ENCODE results near the gene CTCFL.
A peak's percentile ranks its signal among the peaks of the same experiment; 100 is the strongest.
"Not testable (repeated sequence)": the region's sequence is repeated elsewhere in the genome, so short reads cannot be mapped to it uniquely, and the experiment has no call there.

The CTCFL gene

DNA sequence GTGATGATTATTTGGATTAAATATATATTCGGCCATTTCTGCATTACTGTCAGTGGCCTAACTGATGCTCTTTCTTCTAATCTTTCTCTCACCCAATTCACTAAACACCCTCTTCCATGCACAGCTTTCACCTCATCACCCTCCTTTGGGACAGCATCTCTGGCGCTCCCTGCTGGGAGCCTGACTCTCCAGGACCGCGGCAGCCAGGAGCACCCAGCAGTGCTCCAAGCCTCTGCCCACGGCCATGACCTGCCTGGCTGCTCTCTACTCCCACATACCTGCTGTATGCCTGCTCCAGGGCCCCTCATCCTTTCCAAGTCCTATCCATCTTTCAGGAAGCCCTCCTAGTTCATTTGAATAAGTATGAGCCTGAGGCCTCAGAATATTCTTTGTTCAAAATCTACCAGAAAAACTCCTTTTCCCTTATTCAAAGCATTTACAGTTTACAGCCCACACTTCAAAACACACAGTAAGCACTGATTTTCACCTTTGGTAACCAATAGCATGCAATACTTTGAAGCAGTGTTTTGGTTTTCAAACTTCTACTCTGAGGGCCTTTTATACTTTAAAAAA, 15.2 kb downstream of the CTCFL start:
- DNase-seq, result no peak

- DNase-seq, result no peak
These were observed 16.1 kb downstream of the CTCFL start for GRCh38 chr20:57508831-57509230.

DNA sequence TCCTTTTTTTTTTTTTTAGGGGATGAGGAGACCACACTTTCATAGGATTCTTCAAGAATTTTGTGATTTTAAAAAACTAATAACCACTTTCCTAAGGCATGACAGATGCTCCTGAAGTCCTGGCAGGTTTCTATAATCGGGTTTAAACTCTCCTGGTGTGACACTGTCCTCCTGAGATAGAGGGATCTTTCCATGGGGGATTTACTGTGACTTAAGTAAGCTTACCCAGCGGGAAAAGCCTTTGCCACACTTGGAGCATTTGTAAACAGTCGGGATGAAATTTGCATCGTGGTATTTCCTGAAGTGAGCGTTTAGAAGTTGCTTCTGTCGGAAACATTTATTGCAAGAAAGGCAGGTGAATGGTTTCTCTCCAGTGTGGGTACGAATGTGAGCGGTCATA, 16.6 kb downstream of the CTCFL start:
- no peak for DNase-seq

- peak in 10 of 51 donors; percentile 10 to 28 (median 16) for DNase-seq
These were observed 17.5 kb downstream of the CTCFL start for GRCh38 chr20:57507477-57507876.

DNA sequence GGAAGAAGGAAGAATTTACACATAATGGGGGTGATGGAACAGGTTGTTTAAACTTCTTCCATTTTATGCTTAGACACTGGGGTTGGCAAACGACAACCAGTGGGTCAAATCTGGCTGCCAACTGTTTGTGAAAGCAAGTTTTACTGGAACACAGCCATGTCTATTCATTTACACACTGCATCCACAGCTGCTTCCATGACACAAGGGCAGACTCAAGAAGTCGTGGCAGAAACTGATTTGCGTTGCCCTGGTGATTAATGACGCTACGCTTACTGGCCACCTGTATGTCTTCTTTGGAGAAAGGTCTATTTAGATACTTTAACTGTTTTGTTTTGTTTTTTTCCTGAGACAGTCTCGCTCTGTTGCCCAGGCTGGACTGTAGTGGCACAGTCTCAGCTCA, 19.0 kb downstream of the CTCFL start:
- no peak for DNase-seq

DNA sequence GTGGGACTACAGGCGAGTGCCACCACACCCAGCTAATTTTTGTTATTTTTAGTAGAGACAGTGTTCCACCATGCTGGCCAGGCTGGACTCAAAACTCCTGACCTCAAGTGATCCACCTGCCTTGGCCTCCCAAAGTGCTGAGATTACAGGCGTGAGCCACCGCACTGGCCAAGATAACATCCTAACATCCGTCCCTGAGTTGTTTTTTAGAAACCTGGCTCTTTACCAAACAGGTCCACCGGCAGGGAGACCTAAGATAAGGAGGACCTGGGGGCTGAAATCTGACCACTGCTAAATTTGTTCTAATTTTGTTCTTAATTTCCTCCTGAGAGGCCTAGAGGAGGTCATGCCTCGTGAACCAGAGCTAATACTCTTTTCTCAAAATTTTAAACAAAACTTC, 20.5 kb downstream of the CTCFL start:
- DNase-seq, result no peak

GRCh38 chr20:57503035-57503658, 21.8 kb downstream of the CTCFL start:
- peak in 3 of 51 donors; percentile 5 to 13 (median 11) for DNase-seq

- DNase-seq, result no peak
These were observed 22.6 kb downstream of the CTCFL start for GRCh38 chr20:57502336-57502700.

- DNase-seq, result no peak
These were observed 23.2 kb downstream of the CTCFL start for GRCh38 chr20:57501461-57502335.

DNA sequence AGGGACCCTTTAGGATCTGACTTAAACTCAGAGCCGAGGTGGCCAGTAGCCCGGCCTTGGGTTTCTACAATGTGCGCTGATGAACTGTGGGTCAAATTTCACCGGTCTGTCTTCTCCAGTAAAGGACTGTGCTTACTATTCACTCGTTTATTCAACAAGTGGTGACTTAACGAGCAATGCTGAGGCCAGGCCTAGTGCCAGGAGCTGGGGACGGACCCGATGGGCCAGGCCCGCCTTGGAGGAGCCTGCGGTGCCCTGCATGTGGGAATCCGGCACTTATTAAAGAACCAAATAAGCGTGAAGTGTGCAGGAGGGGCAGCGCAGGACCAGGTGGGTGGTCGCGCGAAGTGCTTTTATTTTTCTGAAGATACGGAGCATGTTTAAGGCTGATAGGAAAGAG, 24.0 kb downstream of the CTCFL start:
- no peak for DNase-seq

DNA sequence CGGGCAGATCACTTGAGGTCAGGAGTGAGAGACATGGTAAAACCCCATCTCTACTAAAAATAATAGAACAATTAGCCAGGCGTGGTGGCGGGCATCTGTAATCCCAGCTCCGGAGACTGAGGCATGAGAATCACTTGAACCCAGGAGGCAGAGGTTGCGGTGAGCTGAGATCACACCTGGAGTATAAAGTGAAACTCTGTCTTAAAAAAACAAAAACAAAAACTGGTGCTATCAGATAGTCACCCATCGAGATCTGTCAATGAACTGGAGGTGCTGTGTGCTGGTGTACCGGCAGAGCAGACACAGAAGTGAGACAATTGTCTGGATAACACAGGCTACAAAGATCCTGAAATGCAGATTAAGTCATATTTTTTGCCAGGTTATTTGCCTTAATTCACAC, 24.7 kb downstream of the CTCFL start:
- DNase-seq, result no peak

DNA sequence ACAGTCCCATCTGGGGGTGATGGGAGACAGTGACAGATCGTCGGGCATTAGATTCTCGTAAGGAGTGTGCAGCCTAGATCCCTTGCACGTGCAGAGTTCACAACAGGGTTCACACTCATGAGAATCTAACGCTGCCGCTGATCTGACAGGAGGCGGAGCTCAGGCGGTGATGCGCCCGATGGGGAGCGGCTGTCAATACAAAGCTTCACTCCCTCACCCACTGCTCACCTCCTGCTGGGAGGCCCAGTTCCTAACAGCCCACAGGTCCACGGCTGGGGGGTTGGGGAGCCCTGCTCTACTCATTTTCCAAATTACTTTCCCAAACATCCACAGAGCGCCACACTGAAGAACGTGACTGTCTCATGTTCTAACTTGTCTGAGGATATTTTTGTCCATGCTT, 25.3 kb downstream of the CTCFL start:
- no peak for DNase-seq

DNA sequence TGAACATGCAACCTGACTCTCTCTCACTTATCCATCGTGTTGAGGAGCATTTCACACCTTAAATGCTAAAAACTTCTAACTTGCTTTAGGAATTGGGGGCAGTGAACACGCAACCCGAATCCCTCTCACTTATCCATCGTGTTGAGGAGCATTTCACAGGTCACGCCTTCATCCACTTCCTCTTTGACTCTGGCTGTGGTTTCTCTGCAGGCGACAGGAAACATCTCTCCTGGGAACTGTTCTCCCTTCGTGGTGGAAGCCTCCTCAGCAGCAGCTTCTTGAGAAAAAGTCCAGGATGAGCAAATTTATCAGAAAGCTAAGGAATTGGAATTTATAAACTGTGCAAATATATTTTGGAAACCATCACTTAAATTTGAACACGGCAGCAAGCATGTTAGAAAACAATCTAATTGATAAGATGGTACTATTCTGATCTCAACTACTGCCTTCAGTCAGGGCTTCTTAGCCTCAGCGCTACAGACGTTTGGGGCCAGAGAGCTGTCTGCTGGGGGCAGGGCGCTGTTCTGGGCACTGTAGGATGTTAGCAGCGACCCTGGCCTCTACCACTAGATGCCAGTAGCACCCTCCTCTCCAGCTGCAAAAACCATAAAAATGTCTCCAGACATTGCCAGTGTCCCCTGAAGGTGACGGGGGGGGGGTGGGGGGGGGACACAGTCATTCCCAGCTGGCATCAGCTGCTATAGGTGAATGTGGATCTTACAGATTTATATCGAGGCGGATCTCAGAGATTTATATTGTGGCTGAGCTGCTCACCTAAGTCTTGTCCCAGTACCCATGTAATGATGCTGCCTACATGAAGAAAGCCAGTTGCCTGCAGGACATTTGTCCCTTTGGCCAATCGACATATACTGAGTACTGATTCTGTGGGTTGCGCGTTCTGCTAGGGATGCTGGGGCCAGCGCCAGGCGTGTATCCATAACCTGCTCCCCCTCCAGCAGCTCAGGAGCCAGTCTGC, 26.2 kb downstream of the CTCFL start:
- peak in 8 of 51 donors; percentile 7 to 46 (median 17) for DNase-seq

GRCh38 chr20:57496592-57496991, 28.3 kb downstream of the CTCFL start:
- DNase-seq, result no peak

DNA sequence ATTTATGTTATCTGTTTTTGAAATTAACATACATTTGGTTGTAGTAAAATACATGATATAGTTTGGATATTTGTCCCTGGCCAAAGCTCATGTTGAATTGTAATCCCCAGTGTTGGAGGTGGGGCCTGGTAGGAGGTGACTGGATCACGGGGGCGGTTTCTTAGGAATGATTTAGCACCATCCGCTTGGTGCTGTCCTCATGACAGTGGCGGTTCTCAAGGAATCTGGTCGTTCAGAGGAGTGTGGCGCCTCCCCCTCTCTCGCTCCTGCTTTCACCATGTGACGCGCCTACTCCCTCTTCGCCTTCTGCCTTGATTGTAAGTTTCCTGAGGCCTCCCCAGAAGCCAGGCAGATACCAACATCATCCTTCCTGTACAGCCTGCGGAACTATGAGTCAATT, 29.0 kb downstream of the CTCFL start:
- no peak for DNase-seq

- DNase-seq, result no peak
These were observed 31.8 kb downstream of the CTCFL start for GRCh38 chr20:57493091-57493615.

GRCh38 chr20:57491373-57491772, 33.6 kb downstream of the CTCFL start:
- DNase-seq, result no peak

DNA sequence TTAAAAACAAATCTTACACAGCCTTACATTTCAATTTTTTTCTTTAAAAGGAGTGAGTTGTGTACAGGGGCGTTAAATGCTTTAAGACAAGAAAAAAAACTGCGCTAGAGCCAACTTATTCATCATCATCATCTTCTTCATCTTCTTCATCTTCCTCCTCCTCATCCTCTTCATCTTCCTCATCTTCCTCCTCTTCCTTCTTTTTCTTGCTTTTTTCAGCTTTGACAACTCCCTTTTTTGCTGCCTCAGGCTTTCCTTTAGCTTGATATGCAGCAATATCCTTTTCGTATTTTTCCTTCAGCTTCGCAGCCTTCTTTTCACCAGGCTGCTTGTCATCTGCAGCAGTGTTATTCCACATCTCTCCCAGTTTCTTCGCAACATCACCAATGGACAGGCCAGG, 36.7 kb downstream of the CTCFL start:
- DNase-seq, result not testable (repeated sequence)

DNA sequence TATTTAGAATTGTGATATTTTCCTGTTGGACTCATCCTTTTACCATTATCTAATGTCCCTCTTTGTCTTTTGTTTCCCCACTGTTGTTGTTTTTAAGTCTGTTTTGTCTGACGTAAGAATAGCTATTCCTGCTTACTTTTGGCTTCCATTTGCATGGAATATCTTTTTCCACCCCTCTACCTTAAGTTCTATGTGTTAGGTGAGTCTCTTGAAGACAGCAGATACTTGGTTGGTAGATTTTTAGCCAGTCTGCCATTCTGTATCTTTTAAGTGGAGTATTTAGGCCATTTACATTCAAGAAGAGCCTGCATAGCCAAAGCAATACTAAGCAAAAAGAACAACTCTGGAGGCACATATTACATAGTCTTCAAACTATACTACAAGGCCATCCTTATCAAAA, 39.2 kb downstream of the CTCFL start:
- no peak for DNase-seq

DNA sequence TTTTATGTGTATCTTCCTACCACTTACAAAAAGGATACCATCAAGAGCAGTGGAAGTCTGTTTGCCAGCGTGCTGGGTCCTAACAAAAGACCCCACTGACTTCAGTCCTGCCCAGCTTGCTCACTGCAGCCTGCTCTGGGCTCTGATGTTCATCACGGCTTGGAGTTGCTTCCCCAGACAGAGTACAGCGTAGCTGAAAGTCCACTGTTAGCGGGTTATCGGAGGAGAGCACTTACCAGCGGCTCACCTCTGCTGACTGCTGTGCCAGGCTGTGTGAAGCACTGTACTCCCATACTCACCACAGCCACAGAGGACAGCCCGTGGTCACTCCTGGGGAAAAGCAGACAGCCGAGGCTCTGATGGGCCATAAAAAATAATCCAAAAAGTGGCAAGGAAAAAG, 40.2 kb downstream of the CTCFL start:
- no peak for DNase-seq

GRCh38 chr20:57483287-57484050, 41.5 kb downstream of the CTCFL start:
- DNase-seq, result no peak
